ENCODE data around the gene MED12L.

The MED12L gene

GRCh38 chr3:151395806-151396205, 310.3 kb downstream of the MED12L start:
- in situ Hi-C loops (cut with MboI; ENCODE audit: low sequenced_read_pairs), result no loop called here

- in situ Hi-C loops (cut with MboI; ENCODE audit: low sequenced_read_pairs), result no loop called here
Observed at GRCh38 chr3:151398895-151399294, 313.4 kb downstream of the MED12L start.

- in situ Hi-C loops (cut with MboI; ENCODE audit: low sequenced_read_pairs), result no loop called here
Observed at GRCh38 chr3:151400341-151400740, 314.9 kb downstream of the MED12L start.

- in situ Hi-C loops (cut with MboI; ENCODE audit: low sequenced_read_pairs), result no loop called here
Observed at GRCh38 chr3:151402349-151402748, 316.9 kb downstream of the MED12L start.

- in situ Hi-C loops (cut with MboI; ENCODE audit: low sequenced_read_pairs), result no loop called here
Observed at GRCh38 chr3:151403246-151403645, 317.8 kb downstream of the MED12L start.

GRCh38 chr3:151404316-151404715, 318.9 kb downstream of the MED12L start:
- in situ Hi-C loops (cut with MboI; ENCODE audit: low sequenced_read_pairs), result no loop called here

- in situ Hi-C loops (cut with MboI; ENCODE audit: low sequenced_read_pairs), result no loop called here
Observed at GRCh38 chr3:151407928-151408327, 322.5 kb downstream of the MED12L start.

GRCh38 chr3:151410891-151411559, 325.6 kb downstream of the MED12L start:
- in situ Hi-C loops (cut with MboI; ENCODE audit: low sequenced_read_pairs), result no loop called here

- in situ Hi-C loops (cut with MboI; ENCODE audit: low sequenced_read_pairs), result no loop called here
Observed at GRCh38 chr3:151412989-151413388, 327.5 kb downstream of the MED12L start.

- in situ Hi-C loops (cut with MboI; ENCODE audit: low sequenced_read_pairs), result no loop called here
Observed at GRCh38 chr3:151415289-151415688, 329.8 kb downstream of the MED12L start.

- in situ Hi-C loops (cut with MboI; ENCODE audit: low sequenced_read_pairs), result no loop called here
Observed at GRCh38 chr3:151419806-151420205, 334.3 kb downstream of the MED12L start.

GRCh38 chr3:151421938-151422337, 336.5 kb downstream of the MED12L start:
- in situ Hi-C loops (cut with MboI; ENCODE audit: low sequenced_read_pairs), result no loop called here

- in situ Hi-C loops (cut with MboI; ENCODE audit: low sequenced_read_pairs), result no loop called here
Observed at GRCh38 chr3:151423091-151423490, 337.6 kb downstream of the MED12L start.

GRCh38 chr3:151425627-151426340, 340.3 kb downstream of the MED12L start:
- in situ Hi-C loops (cut with MboI; ENCODE audit: low sequenced_read_pairs), result loop anchor here (25.0 kb wide), 1 partner anchor 487 kb away; no protein-coding TSS in a partner anchor

- in situ Hi-C loops (cut with MboI; ENCODE audit: low sequenced_read_pairs), result loop anchor here (25.0 kb wide), 1 partner anchor 486 kb away; no protein-coding TSS in a partner anchor
Observed at GRCh38 chr3:151426341-151426657, 340.8 kb downstream of the MED12L start.

GRCh38 chr3:151428386-151428785, 342.9 kb downstream of the MED12L start:
- in situ Hi-C loops (cut with MboI; ENCODE audit: low sequenced_read_pairs), result loop anchor here (25.0 kb wide), 1 partner anchor 484 kb away; no protein-coding TSS in a partner anchor

- in situ Hi-C loops (cut with MboI; ENCODE audit: low sequenced_read_pairs), result loop anchor here (25.0 kb wide), 1 partner anchor 481 kb away; no protein-coding TSS in a partner anchor
Observed at GRCh38 chr3:151430821-151431484, 345.5 kb downstream of the MED12L start.

GRCh38 chr3:151431940-151432339, 346.5 kb downstream of the MED12L start:
- in situ Hi-C loops (cut with MboI; ENCODE audit: low sequenced_read_pairs), result loop anchor here (25.0 kb wide), 1 partner anchor 480 kb away; no protein-coding TSS in a partner anchor

GRCh38 chr3:151432616-151433372, 347.3 kb downstream of the MED12L start:
- in situ Hi-C loops (cut with MboI; ENCODE audit: low sequenced_read_pairs), result loop anchor here (25.0 kb wide), 1 partner anchor 480 kb away; no protein-coding TSS in a partner anchor

GRCh38 chr3:151434151-151434890, 348.9 kb downstream of the MED12L start:
- in situ Hi-C loops (cut with MboI; ENCODE audit: low sequenced_read_pairs), result loop anchor here (25.0 kb wide), 1 partner anchor 478 kb away; no protein-coding TSS in a partner anchor
